Stimulated activated CD8-positive, alpha-beta memory T cell treated with anti-CD3 and anti-CD28 coated beads, Interleukin-12 subunit alpha, Interleukin-12 subunit beta, amount 100 ng/mL, for 24 hours (primary cell): ENCODE data around the gene XRCC4.

ENCODE experiments used
- DNase-seq: peaks from one replicate; pipeline ENCODE4 v3.0.0-alpha.2; 2020; ENCODE audit errors: extremely low read depth

XRCC4 gene

DNA sequence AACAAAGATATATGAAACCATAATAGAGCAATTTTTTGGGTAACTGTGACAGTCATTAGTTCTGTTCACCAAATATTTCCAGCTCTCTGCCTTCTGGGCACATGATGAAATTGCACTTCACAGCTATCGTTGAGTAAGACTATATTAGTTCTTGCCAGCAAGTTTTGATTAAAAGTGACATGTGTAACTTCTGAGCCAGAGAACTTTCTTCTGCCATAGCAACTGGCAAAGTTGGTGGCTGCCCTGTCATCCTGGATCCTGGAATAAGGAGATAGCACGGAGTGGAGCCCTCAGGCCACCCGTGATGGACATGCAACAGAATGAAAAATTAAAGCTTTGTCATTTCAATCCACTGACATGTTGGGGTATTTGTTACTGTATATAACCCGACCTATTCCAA, 199.8 kb downstream of the XRCC4 start:
- DNase-seq = no peak

DNA sequence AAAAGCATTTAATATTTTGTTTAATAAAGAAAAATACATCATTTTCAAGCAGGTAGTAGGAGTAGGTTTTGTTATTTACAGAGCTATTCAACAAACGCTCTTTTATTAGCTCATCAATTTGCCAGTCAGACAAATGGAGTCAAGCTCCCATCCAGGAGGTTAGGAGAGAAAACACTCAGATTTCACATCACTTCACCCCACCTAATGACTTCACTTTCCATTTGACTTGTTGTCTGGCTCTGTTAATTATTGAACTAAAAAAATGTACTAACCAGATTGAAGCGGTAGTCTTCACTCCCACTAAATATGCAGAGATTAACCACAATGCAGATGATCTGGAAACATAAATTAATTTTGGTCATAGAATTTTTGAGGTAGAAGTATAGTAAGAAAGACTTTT, 200.6 kb downstream of the XRCC4 start:
- no peak for DNase-seq

DNA sequence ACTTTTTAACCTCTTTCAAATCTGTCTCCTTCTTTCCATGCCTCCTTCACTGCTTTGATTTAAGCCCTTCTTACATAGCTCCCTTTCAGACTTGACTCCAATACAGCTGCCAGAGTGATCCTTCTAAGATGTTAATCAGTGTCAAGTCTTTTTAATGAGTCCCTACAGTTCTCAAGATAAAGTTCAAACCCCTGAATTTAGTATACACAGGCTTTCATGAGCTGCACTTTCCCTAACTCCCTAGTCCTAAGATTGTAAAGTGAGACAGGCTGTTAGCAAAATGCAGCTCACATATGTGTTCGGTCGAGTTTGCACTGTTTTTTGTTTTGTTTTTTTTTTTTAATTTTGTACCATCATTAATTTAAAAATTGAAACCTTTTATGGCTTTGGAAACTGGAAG, 203.8 kb downstream of the XRCC4 start:
- DNase-seq = no peak

DNA sequence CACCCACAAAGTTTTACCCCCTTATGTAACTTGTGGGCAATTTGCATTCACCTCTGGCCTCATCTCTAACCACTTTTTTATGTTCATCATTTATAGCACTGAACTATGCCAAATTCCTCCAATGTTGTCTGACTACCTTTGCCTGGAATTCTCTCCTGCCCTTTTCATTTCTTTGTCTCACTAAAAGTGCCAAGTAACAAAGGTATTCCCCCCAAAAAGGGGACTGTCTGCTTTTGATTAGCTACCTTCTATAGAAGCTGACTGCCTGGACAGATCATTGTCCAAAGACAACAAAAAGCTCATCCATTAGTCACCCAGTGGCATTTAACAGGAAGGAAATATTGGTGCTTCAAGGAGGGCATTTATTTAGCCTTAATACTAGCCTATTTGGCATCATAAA, 204.3 kb downstream of the XRCC4 start:
- DNase-seq = no peak

DNA sequence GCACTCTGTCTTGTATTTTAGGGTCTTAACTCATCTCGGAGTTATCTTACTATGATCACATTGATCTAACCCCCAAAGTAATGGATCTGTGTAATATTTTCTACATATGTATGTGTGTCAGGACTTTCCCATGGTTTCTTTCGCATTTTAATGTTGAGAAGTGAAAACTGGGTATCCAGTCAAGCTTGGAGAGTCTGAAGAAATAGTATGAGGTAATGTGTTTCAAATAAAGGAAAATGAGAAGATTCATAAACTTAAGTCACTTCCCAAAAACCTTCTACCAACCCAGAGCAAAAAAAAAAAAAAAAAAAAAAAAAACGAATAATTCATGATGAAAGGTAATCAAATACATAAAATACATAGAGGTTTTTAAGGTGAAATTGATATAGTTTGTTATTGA, 206.4 kb downstream of the XRCC4 start:
- no peak for DNase-seq

DNA sequence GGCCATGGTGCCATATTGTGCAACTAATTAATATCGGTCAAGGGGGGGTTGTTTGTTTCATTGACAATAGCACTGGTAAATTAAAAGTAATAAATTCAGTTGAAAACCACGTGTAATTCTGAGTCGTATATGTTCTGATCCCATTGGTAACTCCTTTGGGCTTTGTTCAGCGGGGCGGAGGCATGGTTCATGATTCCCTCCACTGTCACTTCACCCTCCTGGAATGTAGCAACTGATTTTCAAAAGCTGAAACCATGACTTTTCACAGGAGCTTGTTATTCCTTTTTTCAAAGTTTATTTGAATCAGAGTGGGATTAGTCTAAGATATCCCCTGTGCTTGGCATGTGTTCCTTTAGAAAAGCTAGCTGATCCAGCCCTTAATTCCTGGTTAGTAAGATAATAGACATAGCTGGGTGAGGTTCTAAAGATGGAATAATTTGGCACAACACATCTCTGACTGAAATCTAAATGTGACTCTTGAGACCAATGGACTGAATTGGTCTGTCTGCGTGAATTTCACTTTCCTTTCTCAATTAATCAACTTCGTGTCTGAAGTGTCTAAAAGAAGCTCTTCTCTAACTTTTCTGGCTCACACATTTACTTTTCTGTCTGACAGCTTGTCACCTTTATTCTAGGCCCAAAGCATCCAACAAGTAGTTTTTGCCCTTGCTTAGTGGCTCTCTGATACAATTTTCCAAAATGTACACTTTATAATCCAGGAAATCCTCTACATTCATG, 208.5 kb downstream of the XRCC4 start:
- no peak for DNase-seq

DNA sequence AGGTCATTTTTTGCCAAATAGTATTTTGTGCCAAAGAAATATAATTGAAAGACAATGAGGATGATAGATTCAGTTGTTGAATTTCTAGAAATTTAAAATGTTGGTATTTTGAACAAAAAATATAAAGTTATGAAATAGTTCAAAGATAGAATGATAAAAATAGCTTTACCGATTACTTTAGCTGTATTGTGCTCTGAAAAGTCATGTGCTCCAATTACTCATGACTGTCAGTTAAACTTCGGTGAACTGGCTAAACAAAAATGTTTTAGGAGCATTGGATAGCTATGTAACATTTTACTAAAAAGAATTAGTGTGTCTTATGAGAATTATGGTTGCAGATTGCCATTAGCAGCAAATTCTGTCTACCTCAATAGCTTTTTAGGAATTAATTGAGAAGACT, 216.9 kb downstream of the XRCC4 start:
- DNase-seq = no peak

DNA sequence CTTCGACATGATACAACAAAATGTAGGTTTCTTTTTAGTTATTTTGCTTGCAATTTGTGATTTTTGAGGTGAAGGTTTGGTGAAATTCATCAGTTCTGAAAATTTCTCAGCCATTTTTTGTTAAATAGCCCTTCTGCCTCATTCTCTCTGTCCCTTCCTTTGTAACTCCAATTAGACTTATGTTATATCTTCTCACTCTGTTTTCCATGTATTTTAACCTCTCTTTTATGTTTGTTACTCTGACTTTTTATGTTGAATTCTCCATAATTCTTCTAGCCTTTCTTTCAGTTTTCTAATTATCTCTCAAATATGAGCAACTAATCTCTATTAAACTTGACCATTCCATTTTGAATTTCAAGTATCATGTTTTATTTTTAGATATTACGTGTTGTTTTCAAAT, 222.0 kb downstream of the XRCC4 start:
- no peak for DNase-seq

DNA sequence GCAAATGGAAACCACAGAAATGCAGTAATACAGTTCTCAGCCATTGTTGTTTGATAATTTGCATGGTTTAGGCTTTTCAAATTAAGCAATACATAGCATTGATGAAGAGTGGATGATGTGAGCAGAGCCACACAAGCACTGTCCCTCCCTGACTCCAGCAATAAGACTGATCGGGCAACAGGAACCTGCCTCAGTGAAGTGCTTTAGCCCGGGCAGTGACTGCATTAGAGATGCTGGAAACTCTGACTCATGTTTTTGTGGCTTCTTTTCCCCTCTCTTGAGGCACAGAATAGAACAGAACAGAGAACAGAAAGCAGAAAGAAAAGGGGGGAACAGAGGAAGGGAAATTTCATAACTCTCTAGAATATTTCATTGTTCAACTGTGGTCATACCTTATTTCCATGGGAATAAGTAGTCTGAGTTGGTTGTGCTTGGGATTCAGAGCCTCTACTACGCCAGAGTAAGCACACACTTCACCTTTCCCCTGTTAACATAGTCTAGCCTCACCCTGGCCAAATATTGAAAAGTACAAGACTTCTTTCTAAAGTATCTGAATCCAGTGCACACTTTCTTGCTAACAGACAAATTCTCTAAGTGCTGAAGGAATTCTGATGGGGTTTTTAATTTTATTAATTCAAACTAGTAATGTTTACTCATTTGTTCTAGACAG, 229.4 kb downstream of the XRCC4 start:
- no peak for DNase-seq

DNA sequence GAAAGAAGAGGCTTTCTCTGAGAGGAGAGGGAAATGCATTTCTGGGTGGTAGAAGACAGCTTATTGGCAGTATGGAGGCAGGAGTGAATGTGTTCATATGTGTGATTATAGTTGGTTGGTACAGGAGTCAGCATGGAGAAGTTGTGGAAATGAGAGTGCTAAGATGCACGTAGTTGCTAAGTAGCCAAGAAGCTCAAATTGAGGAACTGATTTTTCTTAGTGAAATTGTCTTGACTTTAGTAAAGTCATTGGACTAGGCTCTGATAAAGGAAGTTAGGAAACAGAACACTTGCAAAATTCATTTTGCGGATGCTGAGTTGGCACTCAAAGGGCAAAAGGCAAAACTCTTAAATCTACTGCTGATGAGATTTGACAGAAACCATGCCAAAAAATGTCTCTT, 235.3 kb downstream of the XRCC4 start:
- no peak for DNase-seq

DNA sequence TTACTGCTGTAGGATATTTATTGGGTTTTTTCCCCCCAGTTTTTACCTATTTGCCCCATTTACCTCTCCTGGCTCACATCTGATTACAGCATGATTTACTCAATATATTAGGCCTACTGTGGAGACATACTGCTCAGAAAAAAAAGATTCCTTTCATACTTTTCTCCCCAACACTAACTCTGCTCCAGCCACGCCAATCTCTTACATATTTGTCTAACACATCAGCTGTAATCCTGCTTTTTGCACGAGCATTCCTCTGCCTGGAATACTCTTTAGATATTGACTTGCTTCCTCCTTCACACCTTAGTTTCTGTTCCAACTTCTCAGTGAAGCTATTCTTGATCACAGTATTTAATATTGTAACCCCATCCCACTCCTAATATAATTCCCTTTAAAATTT, 236.1 kb downstream of the XRCC4 start:
- DNase-seq = no peak

DNA sequence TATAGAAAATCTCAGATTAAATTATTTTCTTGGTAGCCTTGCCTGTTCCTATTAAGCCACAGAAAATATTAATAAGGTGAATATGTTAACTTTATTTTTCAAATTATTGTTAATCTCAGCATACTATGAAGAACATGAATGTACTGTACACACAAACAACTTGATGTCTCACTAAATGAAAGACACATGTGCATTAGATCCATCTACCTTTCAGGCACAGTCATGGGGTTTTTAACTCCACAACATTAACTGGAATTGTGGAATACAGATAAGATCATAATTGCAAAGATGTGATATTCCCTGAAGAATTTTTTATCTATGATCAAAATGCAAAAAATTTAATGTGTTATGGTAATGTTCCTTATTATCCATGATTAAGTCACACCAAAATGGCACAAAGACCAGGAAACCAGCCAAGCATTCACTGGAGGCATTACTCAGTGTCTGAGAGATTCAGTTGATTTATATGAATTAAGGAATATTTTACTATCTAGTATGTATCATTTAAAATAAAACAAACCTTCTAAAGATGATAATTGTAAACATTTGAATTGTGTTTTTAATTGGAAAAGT, 244.2 kb downstream of the XRCC4 start:
- DNase-seq = no peak

DNA sequence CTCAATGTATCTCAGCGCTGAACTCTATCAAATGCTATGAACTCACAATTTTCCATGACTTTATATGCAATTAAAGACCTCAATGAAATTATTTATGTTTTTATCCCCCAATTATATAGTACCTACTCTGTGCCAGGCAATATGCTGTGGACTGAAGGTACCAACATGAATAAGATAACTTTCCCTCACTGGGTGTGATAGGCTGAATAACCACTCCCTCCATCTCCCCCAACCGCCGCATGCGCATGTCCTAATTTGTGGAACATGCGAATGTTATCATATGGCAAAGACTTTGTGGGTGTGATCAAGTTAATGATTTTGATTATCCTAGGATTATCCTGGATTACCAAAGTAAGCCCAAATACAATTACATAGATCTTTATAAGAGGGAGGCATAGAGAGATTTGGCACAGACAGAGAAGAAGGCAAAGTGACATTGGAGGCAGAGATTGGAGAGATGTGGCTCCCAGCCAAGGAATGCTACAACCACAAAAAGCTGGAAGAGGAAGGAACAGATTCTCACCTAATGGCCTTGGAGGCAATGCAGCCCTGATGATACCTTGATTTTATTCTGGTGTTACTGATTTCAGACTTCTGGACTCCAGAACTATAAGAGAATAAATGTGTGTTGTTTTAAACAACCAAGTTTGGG, 245.1 kb downstream of the XRCC4 start:
- no peak for DNase-seq

DNA sequence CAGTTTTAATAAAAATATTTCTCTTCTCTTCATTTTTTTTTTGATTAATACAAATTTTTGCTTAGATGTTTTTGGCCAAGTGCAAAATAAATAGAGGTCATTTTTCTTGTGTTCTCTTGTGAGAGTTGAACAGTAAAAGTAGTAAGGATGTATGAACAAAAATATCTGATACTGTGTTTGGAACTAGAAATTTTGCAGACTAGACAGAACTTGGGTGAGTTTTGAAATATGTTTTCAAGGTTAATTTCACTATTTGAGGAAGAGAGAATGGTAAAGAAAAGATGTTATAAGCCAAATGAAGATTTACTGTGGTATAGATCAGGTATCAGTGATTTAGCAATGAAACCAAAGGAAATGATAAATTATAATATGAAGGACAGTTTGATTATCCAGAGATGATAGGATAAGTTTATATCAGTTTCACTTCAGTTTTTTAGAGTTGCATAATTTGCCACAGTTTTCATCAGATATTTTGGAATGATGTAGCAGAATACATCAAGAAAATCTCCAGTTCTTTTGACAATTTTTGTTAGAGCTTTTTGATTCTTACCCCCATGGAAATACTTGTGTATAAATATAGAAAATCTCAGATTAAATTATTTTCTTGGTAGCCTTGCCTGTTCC, 246.3 kb downstream of the XRCC4 start:
- DNase-seq = no peak

DNA sequence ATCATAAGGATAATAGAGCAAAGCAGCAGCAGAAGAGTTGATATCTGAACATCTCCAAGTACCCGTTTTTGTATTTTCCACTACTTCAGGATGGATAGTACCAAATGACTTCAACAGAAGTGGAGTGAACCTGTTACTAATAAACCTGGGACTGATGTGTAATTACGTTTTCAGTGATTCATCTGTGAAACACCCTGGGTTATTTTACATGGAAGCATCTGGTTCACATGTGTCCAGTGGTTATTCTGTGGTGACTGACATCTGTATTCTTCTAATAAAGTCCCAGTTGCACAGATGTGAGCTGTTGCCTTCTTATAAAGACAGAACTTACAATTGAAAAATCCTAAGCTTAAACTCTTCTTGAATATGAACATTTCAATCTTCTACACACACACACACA, 254.5 kb downstream of the XRCC4 start:
- DNase-seq = no peak

DNA sequence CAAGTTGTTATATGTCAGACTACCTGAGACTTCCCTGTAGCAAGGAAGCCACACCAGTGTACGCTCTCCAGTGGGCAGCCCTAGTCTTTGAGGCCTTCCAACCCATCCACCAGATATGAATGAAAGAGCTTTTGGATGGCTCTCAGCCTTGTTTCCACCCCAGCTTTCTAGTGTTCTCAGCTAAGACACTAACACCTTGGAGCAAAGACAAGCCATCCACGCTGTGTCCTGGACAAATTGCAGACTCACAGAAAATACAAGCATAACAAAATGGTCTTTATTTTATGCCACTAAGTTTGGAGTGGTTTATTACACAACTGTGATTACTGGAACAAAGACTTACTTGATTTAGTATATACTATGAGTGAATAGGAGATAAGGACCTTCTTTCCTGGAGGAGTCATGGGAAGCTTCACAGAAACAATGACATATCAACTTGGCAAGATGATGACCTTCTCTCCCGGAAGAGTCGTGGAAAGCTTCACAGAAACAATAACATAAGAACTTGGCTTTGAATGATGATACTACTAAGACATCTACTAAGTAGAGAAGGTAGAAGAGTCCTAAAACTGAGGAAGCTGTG, 260.2 kb downstream of the XRCC4 start:
- DNase-seq = no peak

DNA sequence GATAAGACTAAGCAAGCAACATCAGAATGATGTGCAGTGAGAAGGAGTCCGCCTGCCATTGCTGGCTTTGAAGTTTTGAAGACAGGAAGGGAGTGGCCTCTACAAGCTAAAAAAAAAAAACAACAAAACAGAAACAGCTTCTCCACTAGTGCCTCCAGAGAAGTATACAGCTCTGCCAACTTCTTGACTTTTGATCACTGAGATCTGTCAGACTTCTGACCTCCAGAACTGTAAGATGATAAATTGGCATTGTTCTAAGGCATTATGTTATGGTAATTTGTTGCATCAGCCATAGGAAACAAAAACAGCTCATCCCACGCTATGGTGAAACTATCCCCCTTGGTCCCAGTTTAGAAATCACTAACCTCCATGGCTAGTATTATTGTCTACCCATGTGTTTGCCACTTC, 263.2 kb downstream of the XRCC4 start:
- no peak for DNase-seq

DNA sequence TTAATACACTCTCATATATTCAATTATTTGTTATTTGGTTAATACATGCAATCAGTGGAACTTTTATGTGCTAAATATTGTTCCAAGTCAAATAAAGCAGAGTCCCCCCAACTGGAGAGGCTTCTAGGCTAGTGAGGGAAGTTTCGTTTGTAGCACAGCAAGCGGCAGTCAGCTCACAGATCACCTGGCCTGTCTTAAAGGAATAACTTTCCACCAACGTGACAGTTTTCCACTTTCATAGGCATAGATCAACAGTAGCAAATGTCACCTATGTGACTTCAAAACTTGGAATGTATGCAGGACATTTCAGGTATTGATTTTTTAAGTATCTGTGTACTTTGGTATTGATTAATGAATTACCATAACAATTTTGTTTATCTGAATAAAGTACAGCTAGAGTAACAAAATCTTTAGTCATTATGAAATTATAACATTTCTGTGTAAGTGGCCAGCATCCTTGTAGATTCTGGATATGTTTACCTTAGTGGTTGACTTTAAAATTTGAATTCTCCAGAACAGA, 264.5 kb downstream of the XRCC4 start:
- no peak for DNase-seq

DNA sequence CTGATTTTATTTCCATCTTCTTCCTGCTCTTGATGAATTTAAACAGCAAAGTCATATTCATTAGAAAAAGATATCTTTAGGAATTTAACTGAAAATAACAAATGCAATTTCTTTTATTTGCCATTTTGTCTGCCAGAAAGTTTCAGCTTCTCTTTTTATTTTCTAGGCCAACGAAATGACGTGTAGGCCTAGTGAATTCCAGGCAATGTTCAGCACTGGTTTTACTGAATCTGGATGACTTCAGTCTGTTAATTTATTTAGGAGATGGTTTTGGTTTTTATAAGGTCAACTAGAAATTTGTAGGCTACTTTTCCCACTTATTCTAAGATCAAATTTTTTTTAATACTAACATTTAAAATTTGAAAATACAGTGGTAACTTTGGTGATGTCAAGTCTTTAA, 265.1 kb downstream of the XRCC4 start:
- no peak for DNase-seq

DNA sequence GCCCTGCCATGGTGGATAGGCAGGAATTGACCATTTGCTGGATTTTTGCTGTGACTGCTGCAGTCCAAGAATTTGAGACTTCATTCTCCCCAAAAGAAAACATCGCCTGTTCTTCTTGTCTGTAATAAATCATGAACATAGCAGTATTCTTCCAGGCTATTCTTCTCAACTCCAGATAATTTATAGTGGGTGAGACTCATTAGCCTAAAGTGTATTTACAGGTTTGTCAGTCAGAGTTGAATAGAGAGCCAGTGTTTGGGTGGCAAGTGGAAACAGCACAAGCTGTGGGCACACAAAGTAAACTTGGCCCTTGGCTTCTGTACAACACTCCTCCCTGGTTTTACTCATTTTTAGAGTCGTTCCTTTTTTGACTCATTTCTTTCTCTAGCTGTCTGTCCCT, 266.0 kb downstream of the XRCC4 start:
- no peak for DNase-seq

DNA sequence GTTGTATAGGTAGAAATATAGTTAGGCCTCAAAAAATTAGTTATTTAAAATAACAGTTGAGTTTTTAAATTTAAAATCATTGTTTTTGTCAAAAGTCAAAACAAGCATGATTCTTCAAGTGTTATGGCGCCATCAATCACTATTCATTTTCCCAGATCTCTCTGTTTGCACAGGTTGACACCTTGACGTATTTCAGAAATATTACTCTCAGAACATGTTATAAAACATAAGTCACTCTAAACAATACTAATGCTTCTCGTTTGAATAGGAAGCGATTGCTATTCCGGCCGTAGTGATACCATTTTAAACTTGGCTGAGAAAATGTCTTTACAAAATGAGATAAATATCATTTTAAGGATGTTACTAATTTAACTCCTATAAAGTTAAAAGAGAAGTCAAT, 268.1 kb downstream of the XRCC4 start:
- DNase-seq = no peak

DNA sequence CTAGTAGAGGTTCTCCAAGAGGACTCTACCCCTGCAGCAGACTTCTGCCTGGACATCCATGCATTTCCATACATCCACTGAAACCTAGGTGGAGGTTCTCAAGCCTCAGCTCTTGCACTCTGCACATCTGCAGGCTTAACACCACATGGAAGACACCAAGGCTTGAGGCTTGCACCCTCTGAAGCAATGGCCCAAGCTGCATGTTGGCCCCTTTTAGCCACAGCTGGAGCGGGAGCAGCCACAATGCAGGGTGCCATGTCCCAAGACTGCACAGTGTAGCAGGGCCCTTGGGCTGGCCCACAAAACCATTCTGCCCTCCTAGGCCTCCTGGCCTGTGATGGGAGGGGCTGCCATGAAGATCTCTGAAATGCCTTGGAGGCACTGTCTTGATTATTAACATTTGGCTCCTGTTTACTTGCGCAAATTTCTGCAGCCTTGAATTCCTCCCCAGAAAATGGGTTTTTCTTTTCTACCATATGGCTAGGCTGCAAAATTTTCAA, 271.0 kb downstream of the XRCC4 start:
- DNase-seq = no peak
